HepG2 (cell line): ENCODE data around the gene KIAA2012. TPM values are rescaled to one million over a fixed set of nuclear protein-coding genes. Genes with fewer than 3 reads are reported as not detected.
A peak's percentile ranks its signal among the peaks of the same experiment; 100 is the strongest.
"Not testable (repeated sequence)": the region's sequence is repeated elsewhere in the genome, so short reads cannot be mapped to it uniquely, and the experiment has no call there.

Experiments used
- ATAC-seq: fragments of 200-7000 bp; cut with Tn5 transposase; 3 replicates; pipeline ENCODE4 v1.9.1; 2020; ENCODE audit warnings: mild to moderate bottlenecking, moderate library complexity
- BruUV-seq: library from RNA; stranded (reverse); fragments of 400-500 nt; replicated peaks from 2 replicates; lab custom pipeline; 2021; lab: Mats Ljungman, UMichigan
- CTCF ChIA-PET: fragments of 300-600 bp; formaldehyde crosslinking; extraction: SDS; loops from one replicate; lab custom pipeline; 2021; ENCODE audit warnings: low total read pairs, inconsistent platforms, low intra/inter-chr PET ratio; lab: Yijun Ruan, JAX
- POLR2A ChIA-PET: fragments of 350-600 bp; sonication (Branson Sonifier 250); formaldehyde crosslinking; loops from one replicate; lab custom pipeline; 2020; ENCODE audit warnings: antibody characterized with exemption, inconsistent platforms; lab: Yijun Ruan, JAX
- DNase-seq: peaks from one replicate; pipeline ENCODE4 v3.0.0-alpha.2; 2015; ENCODE audit warnings: low spot score
- FAIRE-seq: peaks from 3 replicates; lab custom pipeline; 2011; peaks lifted over from hg19 to GRCh38; lab: Jason Lieb, UNC
- H2AFZ ChIP-seq: one replicate; pipeline ENCODE4 v1.6.1; 2011; ENCODE audit warnings: low read length, inconsistent platforms
- H3K27ac ChIP-seq: fragments of 300-600 bp; 3 replicates; pipeline ENCODE4 v1.8.0; 2011; ENCODE audit warnings: mixed run types, mild to moderate bottlenecking, mixed read lengths, low read length, inconsistent platforms; ENCODE audit not compliant: insufficient read depth; ENCODE audit errors: extremely low read length
- H3K27me3 ChIP-seq, 2 experiments: fragments of 200-600 bp in 1 of 2; 2 replicates in 1 of 2; 3 replicates in 1 of 2; pipeline versions ENCODE4 v1.6.0 to v1.8.0; 2011; ENCODE audit warnings: low read length in 2 of 2, mild to moderate bottlenecking in 2 of 2, moderate library complexity in 2 of 2, inconsistent platforms in 1 of 2; ENCODE audit not compliant: insufficient read depth in 2 of 2, control insufficient read depth in 1 of 2
- H3K36me3 ChIP-seq, 2 experiments: fragments of 200-600 bp in 1 of 2; replicated peaks in 1 of 2; 2 replicates in 1 of 2; 3 replicates in 1 of 2; pipeline versions ENCODE4 v1.5.1 to v1.8.0; 2011; ENCODE audit warnings: low read length in 2 of 2, inconsistent platforms in 1 of 2; ENCODE audit not compliant: insufficient read depth in 2 of 2, control insufficient read depth in 1 of 2
- H3K4me1 ChIP-seq: 2 replicates; pipeline ENCODE4 v1.5.1; 2012; ENCODE audit warnings: low read length, inconsistent platforms; ENCODE audit not compliant: insufficient read depth
- H3K4me2 ChIP-seq: 2 replicates; pipeline ENCODE4 v1.6.0; 2011; ENCODE audit warnings: low read depth, low read length, inconsistent platforms
- H3K4me3 ChIP-seq, 3 experiments: fragments of 200-600 bp in 1 of 3; sonication (generic), shearing (Covaris generic) in 1 of 3; replicated peaks in 1 of 3; 2 replicates each; pipeline ENCODE4 v1.5.1; 2011 to 2016; ENCODE audit warnings: low read length in 3 of 3, inconsistent platforms in 2 of 3, low read depth in 2 of 3, mild to moderate bottlenecking in 2 of 3, control low read depth in 1 of 3, mixed read lengths in 1 of 3; ENCODE audit not compliant: insufficient read depth in 1 of 3
- H3K79me2 ChIP-seq: one replicate; pipeline ENCODE4 v1.6.1; 2011; ENCODE audit warnings: low read length, inconsistent platforms; ENCODE audit not compliant: insufficient read depth
- H3K9ac ChIP-seq: 2 replicates; pipeline ENCODE4 v1.6.0; 2011; ENCODE audit warnings: mild to moderate bottlenecking, low read depth, low read length, inconsistent platforms; ENCODE audit not compliant: insufficient read depth
- H3K9me3 ChIP-seq: 2 replicates; pipeline ENCODE4 v1.5.1; 2012; ENCODE audit warnings: mild to moderate bottlenecking, low read length
- H4K20me1 ChIP-seq: 2 replicates; pipeline ENCODE4 v1.6.0; 2011; ENCODE audit warnings: inconsistent platforms, mild to moderate bottlenecking, low read length, moderate library complexity; ENCODE audit not compliant: insufficient read depth
- WGBS: methylation state at CpG from one replicate; pipeline ENCODE4 v1.1.6; 2017; ENCODE audit warnings: low lambda C conversion rate; 5-methylcytosine and 5-hydroxymethylcytosine counted together
- in situ Hi-C: cut with HindIII; loops from 2 replicates; pipeline ENCODE4 v1.10.0; 2017; ENCODE audit warnings: low pct_unique_long_range_greater_than_20kb; ENCODE audit not compliant: extremely low pct_ligation_motif_present
- intact Hi-C: fragments of 100-400 bp; cut with micrococcal nuclease; formaldehyde crosslinking; loops from one replicate; pipeline ENCODE4 v1.10.0; 2022; ENCODE audit not compliant: unreplicated experiment
- polyA plus RNA-seq, 8 experiments: library from polyadenylated mRNA; depleted of rRNA in 3 of 8; stranded (reverse) in 7 of 8; unstranded in 1 of 8; fragments of >200 nt; fragmentation: Illumina TruSeq in 4 of 8; extraction: Trizol in 4 of 8; gene quantifications; 2 replicates each; pipeline versions ENCODE4 v1.2.1 to v1.2.3, GENCODE V29; 2011 to 2016; ENCODE audit warnings: low read depth in 4 of 8, missing spikeins in 1 of 8, mixed read lengths in 1 of 8; ENCODE audit not compliant: insufficient read depth in 1 of 8
- total RNA-seq, 5 experiments: library from RNA; depleted of rRNA; stranded (reverse); fragments of >200 nt; fragmentation: Illumina TruSeq; extraction: Trizol; gene quantifications; 2 replicates each; pipeline ENCODE4 v1.2.3, GENCODE V29; 2016; ENCODE audit warnings: low read depth in 1 of 5
- TF ChIP-seq, protein P1 (sequence below), 2 experiments: fragments of 450-650 bp in 1 of 2; sonication (generic) in 1 of 2; formaldehyde crosslinking in 1 of 2; IDR thresholded peaks; 2 replicates each; pipeline versions ENCODE4 v1.6.1 to v1.8.0; 2016 to 2022; ENCODE audit warnings: antibody characterized with exemption in 1 of 2, mild to moderate bottlenecking in 1 of 2, missing genetic modification reagents in 1 of 2

The KIAA2012 gene
- total and polyA plus RNA-seq, 2 of the 13 experiments (the other 11 are each of a cell fraction or from before 2014, with no cell fraction given), result not detected

DNA sequence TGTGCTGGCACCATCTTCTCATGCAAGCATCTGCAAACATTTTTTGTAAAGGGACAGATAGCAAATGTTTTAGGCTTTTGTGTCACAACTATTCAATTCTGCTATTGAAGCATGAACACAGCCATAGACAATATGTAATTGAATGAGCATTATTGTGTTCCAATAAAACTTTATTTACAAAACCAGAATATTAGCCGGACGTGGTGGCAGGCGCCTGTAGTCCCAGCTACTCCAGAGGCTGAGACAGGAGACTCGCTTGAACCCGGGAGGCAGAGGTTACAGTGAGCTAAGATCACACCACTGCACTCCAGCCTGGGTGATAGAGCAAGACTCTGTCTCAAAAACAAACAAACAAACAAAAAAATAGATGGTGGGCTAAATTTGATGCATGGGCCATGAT lies 174.7 kb downstream of the KIAA2012 start:
- H3K36me3 ChIP-seq, CTCF ChIA-PET, H3K4me2 ChIP-seq, DNase-seq, H3K9me3 ChIP-seq, ATAC-seq, POLR2A ChIA-PET, H4K20me1 ChIP-seq, intact Hi-C loops, in situ Hi-C loops, H3K4me3 ChIP-seq, H2AFZ ChIP-seq, H3K4me1 ChIP-seq, BruUV-seq, H3K27ac ChIP-seq, H3K79me2 ChIP-seq, FAIRE-seq, H3K27me3 ChIP-seq, H3K9ac ChIP-seq: not testable (repeated sequence)
- WGBS, result 79% methylated on average over 5 of the region's 5 CpGs
- TF ChIP-seq, protein P1, sequence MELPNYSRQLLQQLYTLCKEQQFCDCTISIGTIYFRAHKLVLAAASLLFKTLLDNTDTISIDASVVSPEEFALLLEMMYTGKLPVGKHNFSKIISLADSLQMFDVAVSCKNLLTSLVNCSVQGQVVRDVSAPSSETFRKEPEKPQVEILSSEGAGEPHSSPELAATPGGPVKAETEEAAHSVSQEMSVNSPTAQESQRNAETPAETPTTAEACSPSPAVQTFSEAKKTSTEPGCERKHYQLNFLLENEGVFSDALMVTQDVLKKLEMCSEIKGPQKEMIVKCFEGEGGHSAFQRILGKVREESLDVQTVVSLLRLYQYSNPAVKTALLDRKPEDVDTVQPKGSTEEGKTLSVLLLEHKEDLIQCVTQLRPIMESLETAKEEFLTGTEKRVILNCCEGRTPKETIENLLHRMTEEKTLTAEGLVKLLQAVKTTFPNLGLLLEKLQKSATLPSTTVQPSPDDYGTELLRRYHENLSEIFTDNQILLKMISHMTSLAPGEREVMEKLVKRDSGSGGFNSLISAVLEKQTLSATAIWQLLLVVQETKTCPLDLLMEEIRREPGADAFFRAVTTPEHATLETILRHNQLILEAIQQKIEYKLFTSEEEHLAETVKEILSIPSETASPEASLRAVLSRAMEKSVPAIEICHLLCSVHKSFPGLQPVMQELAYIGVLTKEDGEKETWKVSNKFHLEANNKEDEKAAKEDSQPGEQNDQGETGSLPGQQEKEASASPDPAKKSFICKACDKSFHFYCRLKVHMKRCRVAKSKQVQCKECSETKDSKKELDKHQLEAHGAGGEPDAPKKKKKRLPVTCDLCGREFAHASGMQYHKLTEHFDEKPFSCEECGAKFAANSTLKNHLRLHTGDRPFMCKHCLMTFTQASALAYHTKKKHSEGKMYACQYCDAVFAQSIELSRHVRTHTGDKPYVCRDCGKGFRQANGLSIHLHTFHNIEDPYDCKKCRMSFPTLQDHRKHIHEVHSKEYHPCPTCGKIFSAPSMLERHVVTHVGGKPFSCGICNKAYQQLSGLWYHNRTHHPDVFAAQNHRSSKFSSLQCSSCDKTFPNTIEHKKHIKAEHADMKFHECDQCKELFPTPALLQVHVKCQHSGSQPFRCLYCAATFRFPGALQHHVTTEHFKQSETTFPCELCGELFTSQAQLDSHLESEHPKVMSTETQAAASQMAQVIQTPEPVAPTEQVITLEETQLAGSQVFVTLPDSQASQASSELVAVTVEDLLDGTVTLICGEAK (IDR thresholded peaks at IDR 0.05), result peak; percentile 51
- TF ChIP-seq, protein P1 (CRISPR knock-in tag; IDR thresholded peaks at IDR 0.05), result peak; percentile 94; the same call in 1 of the 2 replicates
